Measurements from ENCODE around the gene MPZL1.
"Not testable (repeated sequence)": the region's sequence is repeated elsewhere in the genome, so short reads cannot be mapped to it uniquely, and the experiment has no call there.

The MPZL1 gene

DNA sequence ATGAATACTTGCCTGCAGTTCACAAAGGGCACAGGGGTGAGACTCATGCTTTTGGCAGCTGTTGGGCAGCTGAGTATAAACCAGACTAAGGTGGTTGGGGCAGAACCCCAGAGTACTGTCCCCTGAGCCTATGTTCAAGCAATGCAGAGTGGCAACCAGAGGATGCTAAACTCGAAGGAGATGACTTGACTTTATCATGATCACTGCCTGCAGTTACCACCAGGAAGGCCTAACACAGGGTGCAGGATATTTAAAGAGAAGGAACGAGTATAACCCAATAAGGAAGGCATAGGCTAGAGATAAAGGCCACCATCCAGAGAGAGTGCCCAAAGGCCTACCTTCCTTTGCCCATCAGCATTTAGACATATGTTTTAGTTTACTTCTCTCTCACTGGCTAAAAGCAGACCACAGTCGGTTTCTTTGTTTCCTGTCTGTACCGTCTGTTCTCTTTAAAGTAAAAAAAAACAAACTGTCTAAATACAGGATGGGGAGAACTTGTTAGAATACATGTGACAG lies 83.3 kb downstream of the MPZL1 start:
- in situ Hi-C loops (cut with HindIII; ENCODE audit: low sequenced_read_pairs) = no loop called here
- TF ChIP-seq, protein P1, sequence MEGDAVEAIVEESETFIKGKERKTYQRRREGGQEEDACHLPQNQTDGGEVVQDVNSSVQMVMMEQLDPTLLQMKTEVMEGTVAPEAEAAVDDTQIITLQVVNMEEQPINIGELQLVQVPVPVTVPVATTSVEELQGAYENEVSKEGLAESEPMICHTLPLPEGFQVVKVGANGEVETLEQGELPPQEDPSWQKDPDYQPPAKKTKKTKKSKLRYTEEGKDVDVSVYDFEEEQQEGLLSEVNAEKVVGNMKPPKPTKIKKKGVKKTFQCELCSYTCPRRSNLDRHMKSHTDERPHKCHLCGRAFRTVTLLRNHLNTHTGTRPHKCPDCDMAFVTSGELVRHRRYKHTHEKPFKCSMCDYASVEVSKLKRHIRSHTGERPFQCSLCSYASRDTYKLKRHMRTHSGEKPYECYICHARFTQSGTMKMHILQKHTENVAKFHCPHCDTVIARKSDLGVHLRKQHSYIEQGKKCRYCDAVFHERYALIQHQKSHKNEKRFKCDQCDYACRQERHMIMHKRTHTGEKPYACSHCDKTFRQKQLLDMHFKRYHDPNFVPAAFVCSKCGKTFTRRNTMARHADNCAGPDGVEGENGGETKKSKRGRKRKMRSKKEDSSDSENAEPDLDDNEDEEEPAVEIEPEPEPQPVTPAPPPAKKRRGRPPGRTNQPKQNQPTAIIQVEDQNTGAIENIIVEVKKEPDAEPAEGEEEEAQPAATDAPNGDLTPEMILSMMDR (IDR thresholded peaks at IDR 0.05; ENCODE audit: low read depth, low read length) = no peak
- no peak overlapping the region for H3K4me3 ChIP-seq (ENCODE audit: low read depth, low read length)
- no peak for DNase-seq (ENCODE audit: low read depth, low spot score)

- in situ Hi-C loops (cut with HindIII; ENCODE audit: low sequenced_read_pairs); DNase-seq (ENCODE audit: low read depth, low spot score); H3K4me3 ChIP-seq (ENCODE audit: low read depth, low read length): not testable (repeated sequence)
Measured at GRCh38 chr1:167806235-167806634, 84.5 kb downstream of the MPZL1 start.

GRCh38 chr1:167806676-167807075 lies 84.9 kb downstream of the MPZL1 start:
- DNase-seq (ENCODE audit: low read depth, low spot score); in situ Hi-C loops (cut with HindIII; ENCODE audit: low sequenced_read_pairs); H3K4me3 ChIP-seq (ENCODE audit: low read depth, low read length): not testable (repeated sequence)

GRCh38 chr1:167808104-167808503 lies 86.3 kb downstream of the MPZL1 start:
- DNase-seq (ENCODE audit: low read depth, low spot score) = no peak
- in situ Hi-C loops (cut with HindIII; ENCODE audit: low sequenced_read_pairs) = no loop called here

GRCh38 chr1:167808690-167809089 lies 86.9 kb downstream of the MPZL1 start:
- in situ Hi-C loops (cut with HindIII; ENCODE audit: low sequenced_read_pairs) = no loop called here
- no peak overlapping the region for H3K4me3 ChIP-seq (ENCODE audit: low read depth, low read length)
- no peak for DNase-seq (ENCODE audit: low read depth, low spot score)
- TF ChIP-seq, protein P1 (IDR thresholded peaks at IDR 0.05; ENCODE audit: low read depth, low read length) = no peak

More at GRCh38 chr1:167808104-167808503, 86.3 kb downstream of the MPZL1 start:
- TF ChIP-seq, protein P1 (IDR thresholded peaks at IDR 0.05; ENCODE audit: low read depth, low read length) = no peak
- no peak overlapping the region for H3K4me3 ChIP-seq (ENCODE audit: low read depth, low read length)

DNA sequence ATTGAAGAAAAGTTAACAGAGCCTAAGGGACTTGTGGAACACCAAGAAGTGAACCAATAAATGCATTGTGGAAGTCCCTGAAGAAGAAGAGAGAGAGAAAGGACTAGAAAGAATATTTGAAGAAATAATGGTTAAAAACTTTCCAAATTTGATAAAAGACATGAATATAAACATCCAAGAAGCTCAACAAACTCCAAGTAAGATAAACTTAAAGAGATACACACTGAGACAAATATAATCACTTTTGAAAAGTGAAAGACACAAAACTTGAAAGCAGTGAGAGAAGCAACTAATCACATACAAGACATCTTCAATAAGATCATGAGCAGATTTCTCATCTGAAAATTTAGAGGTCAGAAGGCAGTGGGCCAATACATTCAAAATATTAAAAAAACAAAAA lies 91.2 kb downstream of the MPZL1 start:
- TF ChIP-seq, protein P1 (IDR thresholded peaks at IDR 0.05; ENCODE audit: low read depth, low read length) = no peak
- no peak for DNase-seq (ENCODE audit: low read depth, low spot score)
- in situ Hi-C loops (cut with HindIII; ENCODE audit: low sequenced_read_pairs) = no loop called here
- no peak overlapping the region for H3K4me3 ChIP-seq (ENCODE audit: low read depth, low read length)

DNA sequence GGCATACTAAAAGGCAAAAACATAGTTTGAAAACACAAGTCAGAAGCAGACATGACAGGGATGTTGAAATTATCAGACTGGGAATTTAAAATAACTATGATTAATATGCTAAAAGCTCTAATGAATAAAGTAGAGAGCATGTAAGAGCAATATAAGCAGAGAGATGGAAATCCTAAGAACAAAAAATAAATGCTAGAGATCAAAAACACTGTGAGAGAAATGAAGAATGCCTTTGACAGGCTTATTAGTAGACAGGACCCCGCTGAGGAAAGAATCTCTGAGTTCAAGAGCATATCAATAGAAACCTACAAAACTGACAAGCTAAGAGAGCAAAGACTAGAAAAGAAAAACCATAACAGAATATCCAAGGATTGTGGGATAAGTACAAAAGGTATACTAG lies 93.9 kb downstream of the MPZL1 start:
- DNase-seq (ENCODE audit: low read depth, low spot score) = no peak
- no peak overlapping the region for H3K4me3 ChIP-seq (ENCODE audit: low read depth, low read length)
- in situ Hi-C loops (cut with HindIII; ENCODE audit: low sequenced_read_pairs) = no loop called here
- TF ChIP-seq, protein P1 (IDR thresholded peaks at IDR 0.05; ENCODE audit: low read depth, low read length) = no peak

Measured in astrocyte of the spinal cord (primary cell).